Sigmoid colon (tissue), 4 donors: ENCODE measurements around the gene BAG1.

Experiments used
- CTCF ChIP-seq, 4 experiments: fragments of 450-650 bp in 3 of 4; fragments of 200-600 bp in 1 of 4; IDR thresholded peaks; one replicate each; pipeline ENCODE4 v1.5.1; 2016 to 2019; ENCODE audit warnings: antibody characterized with exemption in 4 of 4, mild to moderate bottlenecking in 3 of 4, moderate library complexity in 2 of 4
- EP300 ChIP-seq, 4 donors: sonication (generic); formaldehyde crosslinking; IDR thresholded peaks; one replicate each; pipeline ENCODE4 v1.6.1; 2017; ENCODE audit warnings: antibody characterized with exemption in 4 of 4
- POLR2A ChIP-seq, 2 donors: fragments of 450-650 bp; IDR thresholded peaks; one replicate each; pipeline ENCODE4 v1.6.1; 2016; ENCODE audit warnings: antibody characterized with exemption in 2 of 2, mild to moderate bottlenecking in 2 of 2, moderate library complexity in 2 of 2
- POLR2AphosphoS5 ChIP-seq, 4 donors: sonication (generic); formaldehyde crosslinking; IDR thresholded peaks; one replicate each; pipeline ENCODE4 v1.6.1; 2017; ENCODE audit warnings: antibody characterized with exemption in 4 of 4

GRCh38 chr9:33211695-33212393 lies 52.7 kb downstream of the BAG1 start:
- TF ChIP-seq POLR2A (IDR thresholded peaks at IDR 0.05), result no peak
- TF ChIP-seq CTCF (IDR thresholded peaks at IDR 0.05), result no peak
- TF ChIP-seq EP300 (IDR thresholded peaks at IDR 0.05), result no peak
- no peak for TF ChIP-seq POLR2AphosphoS5 (IDR thresholded peaks at IDR 0.05)
